Neural cell (in vitro differentiated cells): Measurements from ENCODE around the gene IL10RB.

Experiments used
- EP300 ChIP-seq: fragments of 450-650 bp; conservative IDR thresholded peaks from 2 replicates; pipeline ENCODE4 v1.6.1; 2014; ENCODE audit warnings: antibody characterized with exemption, mild to moderate bottlenecking, moderate library complexity; ENCODE audit not compliant: poor library complexity, severe bottlenecking
- EZH2 ChIP-seq: fragments of 200-600, 300-800 bp; shearing (Covaris generic), sonication (generic); IDR thresholded peaks from 2 replicates; pipeline ENCODE4 v1.6.1; 2014; ENCODE audit warnings: antibody characterized with exemption, low read length, borderline replicate concordance, mild to moderate bottlenecking; ENCODE audit not compliant: insufficient read depth, poor library complexity, severe bottlenecking
- MXI1 ChIP-seq: fragments of 450-650 bp; conservative IDR thresholded peaks from 2 replicates; pipeline ENCODE4 v1.6.1; 2014; ENCODE audit warnings: antibody characterized with exemption, mild to moderate bottlenecking; ENCODE audit not compliant: poor library complexity, severe bottlenecking
- POLR2AphosphoS5 ChIP-seq: IDR thresholded peaks from 2 replicates; pipeline ENCODE4 v1.6.1; 2012
- RAD21 ChIP-seq: fragments of 450-650 bp; conservative IDR thresholded peaks from 2 replicates; pipeline ENCODE4 v1.6.1; 2014; ENCODE audit warnings: antibody characterized with exemption, mild to moderate bottlenecking, moderate library complexity
- REST ChIP-seq: IDR thresholded peaks from 2 replicates; pipeline ENCODE4 v1.6.1; 2012; ENCODE audit warnings: borderline replicate concordance
- SMC3 ChIP-seq: fragments of 450-650 bp; conservative IDR thresholded peaks from 2 replicates; pipeline ENCODE4 v1.6.1; 2014; ENCODE audit warnings: antibody characterized with exemption, mild to moderate bottlenecking, moderate library complexity; ENCODE audit not compliant: poor library complexity
- TAF1 ChIP-seq: IDR thresholded peaks from 2 replicates; pipeline ENCODE4 v1.6.1; 2012; ENCODE audit warnings: low read depth
- TF ChIP-seq, protein P1 (sequence below): fragments of 450-650 bp; IDR thresholded peaks from 2 replicates; pipeline ENCODE4 v1.5.1; 2014; ENCODE audit warnings: antibody characterized with exemption, mild to moderate bottlenecking, moderate library complexity; ENCODE audit not compliant: poor library complexity, severe bottlenecking

GRCh38 chr21:33236766-33237165 is 29.4 kb upstream of the IL10RB start:
- TF ChIP-seq, protein P1, sequence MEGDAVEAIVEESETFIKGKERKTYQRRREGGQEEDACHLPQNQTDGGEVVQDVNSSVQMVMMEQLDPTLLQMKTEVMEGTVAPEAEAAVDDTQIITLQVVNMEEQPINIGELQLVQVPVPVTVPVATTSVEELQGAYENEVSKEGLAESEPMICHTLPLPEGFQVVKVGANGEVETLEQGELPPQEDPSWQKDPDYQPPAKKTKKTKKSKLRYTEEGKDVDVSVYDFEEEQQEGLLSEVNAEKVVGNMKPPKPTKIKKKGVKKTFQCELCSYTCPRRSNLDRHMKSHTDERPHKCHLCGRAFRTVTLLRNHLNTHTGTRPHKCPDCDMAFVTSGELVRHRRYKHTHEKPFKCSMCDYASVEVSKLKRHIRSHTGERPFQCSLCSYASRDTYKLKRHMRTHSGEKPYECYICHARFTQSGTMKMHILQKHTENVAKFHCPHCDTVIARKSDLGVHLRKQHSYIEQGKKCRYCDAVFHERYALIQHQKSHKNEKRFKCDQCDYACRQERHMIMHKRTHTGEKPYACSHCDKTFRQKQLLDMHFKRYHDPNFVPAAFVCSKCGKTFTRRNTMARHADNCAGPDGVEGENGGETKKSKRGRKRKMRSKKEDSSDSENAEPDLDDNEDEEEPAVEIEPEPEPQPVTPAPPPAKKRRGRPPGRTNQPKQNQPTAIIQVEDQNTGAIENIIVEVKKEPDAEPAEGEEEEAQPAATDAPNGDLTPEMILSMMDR, result no peak
- TF ChIP-seq EP300 (no peak), POLR2AphosphoS5 (no peak), EZH2 (no peak), REST (no peak), RAD21 (no peak), TAF1 (no peak), MXI1 (no peak), SMC3 (no peak)
